CMK (cell line): ENCODE measurements around the gene VPS35L.

Experiments used
- DNase-seq: peaks from one replicate; pipeline ENCODE4 v3.0.0-alpha.2; 2010; ENCODE audit warnings: low read depth

The VPS35L gene

DNA sequence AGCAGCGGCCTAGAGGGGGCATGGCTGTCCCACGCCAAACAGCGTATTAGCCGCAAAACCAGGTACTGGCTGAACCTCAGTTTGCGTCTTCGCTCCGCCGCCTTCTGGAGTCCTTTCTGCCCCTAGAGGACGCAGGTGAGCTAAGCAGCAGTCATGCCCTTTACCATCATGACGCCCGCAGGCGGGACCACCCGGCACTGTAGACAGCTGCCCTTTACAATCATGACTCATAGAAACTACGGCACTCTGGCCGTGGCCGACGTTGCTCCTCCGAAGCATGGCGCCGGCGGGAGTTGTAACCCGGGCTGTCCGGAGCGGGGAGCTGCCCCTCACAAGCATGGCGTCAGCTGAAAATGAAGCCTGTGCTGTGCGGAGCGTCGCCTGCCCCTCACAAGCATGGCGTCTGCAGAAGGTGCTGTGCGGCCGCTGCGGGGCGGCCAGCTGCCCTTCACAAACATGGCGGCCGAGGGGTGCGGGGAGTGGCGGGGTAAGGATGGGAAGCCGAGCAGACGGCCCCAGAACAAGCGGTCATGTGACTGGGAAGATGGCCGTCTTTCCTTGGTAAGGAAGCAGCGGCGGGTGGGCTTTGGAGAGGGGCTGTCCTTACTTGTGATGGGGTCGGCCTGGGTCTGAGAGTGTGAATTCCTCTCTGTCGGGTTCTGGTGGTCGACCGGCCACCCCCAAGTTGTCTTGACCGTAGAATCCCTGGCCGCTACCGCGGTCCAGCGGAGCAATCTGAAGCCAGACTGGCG is at the start of gene VPS35L:
TSS of gene VPS35L (plus strand) at position 518 of the 752 bp plus-strand sequence. CDS start at position 545, 27 bp downstream.
- peak; percentile 98 for DNase-seq

DNA sequence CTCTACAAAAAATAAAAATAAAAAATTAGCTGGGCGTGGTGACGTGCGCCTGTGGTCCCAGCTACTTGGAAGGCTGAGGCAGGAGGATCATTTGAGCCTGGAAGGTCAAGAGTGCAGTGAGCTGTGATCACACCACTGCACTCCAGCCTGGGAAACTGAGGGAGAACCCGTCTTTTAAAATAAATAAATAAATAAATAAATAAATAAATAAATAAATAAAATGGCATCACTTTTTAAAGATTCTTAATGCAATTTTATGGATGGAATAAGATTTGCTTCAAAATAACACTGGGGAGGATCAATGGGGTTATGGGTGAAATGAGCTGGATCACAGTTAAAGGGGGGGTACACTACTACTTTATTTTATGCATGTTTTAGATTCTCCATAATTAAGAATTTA is 48.5 kb upstream of the VPS35L start:
- DNase-seq = no peak

- DNase-seq = no peak
Measured at GRCh38 chr16:19507867-19508266, 47.6 kb upstream of the VPS35L start.

GRCh38 chr16:19512297-19512696 is 43.2 kb upstream of the VPS35L start:
- DNase-seq = no peak

- DNase-seq = no peak
Measured at GRCh38 chr16:19513377-19514053, 42.0 kb upstream of the VPS35L start.

DNA sequence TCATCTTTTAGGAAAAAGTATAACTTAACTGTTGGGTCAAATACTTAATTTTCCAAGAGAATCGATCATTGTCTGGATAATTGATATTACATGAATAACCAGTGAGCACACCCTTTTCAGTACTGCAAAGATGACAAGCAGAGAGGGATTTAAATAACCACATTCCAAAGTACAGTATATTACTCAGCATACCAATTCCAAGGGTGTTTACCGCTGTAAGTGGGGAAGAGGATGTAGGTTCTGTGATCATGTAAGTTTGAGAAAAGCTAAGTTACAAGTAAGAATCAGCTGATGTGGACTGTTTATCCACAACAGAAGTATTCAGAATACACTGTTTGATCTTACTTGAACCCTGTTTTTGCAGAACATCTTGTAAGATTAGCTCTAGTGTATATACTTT is 39.7 kb upstream of the VPS35L start:
- DNase-seq = no peak

DNA sequence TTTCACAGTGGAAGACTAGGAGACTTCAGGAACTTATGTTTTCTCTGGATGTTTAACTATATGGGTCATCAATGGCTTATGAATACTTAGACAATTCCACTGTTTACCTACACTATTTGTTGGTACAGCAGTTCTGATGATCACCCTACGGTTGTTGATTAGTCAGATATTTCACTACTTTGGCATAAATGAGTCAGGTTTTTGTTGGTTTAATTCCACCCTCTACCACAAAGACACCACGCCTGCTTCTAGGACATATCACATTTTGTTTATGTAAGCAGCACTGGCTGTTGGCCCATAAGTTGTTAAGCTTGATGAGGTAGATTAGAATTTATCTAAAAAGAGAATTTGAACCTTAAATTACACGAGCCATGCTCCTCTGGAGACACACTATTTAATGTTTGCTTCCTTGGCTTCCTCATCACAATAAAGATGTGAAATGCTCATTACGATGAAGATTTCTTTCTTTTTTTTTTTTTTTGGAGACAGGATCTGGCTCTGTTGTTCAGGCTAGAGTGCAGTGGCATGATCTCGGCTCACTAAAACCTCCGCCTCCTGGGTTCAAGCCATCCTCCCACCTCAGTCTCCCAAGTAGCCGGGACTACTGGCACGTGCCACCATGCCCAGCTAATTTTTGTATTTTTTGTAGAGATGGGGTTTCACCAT is 37.9 kb upstream of the VPS35L start:
- DNase-seq = no peak

DNA sequence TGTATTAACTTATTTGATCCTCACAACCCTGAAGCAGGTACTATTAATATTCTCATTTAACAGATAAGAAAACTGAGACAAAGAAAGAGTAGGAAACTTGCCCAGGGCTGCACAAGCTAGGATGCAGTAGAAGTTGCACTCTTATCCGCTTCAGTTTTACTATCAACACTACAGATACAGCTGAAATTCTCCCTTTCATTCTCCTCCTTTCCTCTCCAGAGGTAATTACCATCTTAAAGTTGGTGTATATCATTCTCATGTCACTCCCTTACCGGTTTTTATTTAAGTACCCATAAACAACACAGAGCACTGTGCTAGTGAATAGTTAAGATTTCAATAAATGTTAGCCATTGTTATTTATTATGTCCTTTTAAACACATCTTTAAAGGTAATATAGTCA is 37.1 kb upstream of the VPS35L start:
- no peak for DNase-seq

DNA sequence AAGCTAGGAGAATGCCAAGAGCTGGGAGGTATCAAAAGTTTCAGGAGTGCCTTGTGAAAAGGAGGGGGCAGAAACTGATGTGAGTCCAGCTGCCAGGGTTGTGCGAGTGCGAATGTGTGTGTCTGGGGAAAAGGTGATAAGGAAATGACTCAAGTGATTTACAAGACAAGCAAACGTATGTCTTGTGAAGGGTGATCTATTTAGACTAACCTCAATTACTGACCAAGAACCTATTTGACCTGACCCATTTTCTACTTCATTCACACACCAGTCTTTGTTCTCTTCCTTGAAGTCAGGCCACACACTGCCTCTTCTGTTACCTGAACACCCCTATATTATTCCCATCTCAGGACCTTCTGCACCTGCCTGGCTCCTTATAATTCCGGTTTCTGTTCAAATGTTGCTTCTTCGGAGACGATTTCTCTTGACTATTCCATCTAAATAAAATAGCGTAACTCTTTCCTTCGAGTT is 34.6 kb upstream of the VPS35L start:
- no peak for DNase-seq

DNA sequence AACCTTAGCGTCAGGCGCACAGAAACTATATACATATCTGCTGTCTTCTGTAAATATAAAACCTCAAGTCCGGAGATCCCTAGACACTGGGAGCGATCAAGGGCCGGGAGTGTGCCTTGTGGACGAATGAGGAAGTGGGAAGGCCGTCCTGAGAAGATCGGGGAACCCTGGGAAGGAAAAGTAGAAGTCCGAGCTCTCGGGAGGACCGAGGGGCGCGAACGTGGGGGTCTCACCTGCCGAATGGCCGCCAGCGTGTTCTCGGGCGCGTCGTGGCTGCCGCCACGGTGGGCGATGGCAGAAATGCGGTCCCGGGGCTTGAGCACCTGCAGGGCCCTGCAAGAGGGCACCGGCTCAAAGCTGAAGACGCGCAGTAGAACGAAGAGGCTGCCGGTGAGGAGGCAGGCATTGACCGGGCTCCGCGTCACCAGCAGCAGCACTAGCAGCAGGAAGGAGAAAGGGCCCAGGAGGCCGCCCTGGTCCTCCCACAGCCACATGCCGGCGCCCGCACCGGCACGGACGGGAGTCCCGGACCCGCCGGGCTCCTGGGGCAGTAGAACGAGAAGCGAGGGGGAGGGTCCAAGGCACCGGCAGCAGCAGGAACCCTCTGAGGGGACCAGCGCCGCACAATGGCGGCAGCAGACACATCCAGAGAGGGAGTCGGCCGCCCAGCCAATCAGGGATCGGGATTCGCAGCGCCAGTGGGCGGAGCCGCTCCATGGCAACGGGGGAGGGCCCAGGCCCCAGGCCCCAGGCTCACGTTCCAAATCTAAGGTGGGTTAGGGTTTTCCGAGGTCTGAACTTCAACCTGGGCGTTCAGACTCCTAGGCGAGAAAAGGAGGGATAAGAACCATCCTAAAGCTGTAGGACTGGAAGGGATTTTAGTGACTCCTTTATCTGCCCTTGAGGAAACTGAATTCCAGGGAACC is 33.8 kb upstream of the VPS35L start, which contains the start of gene GDE1:
TSS of gene GDE1 (minus strand) at position 628 of the 926 bp plus-strand sequence. CDS start at position 494, 134 bp downstream.
- DNase-seq = peak; percentile 75

- DNase-seq = no peak
Measured at GRCh38 chr16:19522397-19522732, 33.1 kb upstream of the VPS35L start.

- DNase-seq = no peak
Measured at GRCh38 chr16:19522760-19523159, 32.7 kb upstream of the VPS35L start.

- DNase-seq = no peak
Measured at GRCh38 chr16:19523184-19523558, 32.3 kb upstream of the VPS35L start.

DNA sequence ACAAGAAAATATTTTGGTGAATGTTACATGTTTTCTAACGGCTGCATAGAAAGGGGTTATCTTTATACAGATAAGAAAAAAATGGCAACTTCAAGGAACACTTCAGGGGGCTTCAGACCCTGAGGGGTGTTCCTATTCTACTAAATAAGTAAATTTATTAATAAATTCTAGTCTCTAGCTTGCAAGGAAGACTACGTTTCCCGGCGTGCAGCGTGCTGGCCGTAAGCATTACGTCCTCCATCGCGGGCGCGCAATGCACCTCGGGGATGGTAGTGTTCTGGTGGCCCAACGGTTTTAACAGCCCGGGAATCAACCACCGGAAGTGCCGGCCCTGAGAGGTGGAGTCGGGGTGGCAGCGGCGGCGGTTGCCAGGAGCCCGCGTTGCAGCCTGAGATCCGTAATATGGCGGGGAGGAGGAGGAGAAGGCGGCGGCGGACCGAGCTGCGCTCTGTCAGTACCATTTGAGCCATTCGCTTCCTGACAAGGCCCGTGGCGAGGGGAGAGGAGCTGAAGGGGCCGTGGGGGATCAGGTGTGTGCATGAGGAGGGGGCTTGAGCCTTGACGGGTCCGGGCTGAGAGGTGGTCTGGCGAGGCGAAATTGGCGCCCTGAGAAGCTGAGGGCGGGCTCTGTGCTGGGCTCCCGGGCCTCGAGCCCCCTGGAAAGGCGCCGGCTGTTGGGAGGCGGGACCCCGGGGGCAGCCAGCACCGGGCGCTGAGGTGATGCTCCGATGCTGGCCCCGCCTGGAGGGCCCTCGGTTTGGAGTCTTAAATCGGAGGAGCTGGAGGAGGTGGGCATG is 31.7 kb upstream of the VPS35L start, which contains the start of gene CCP110:
TSS of gene CCP110 (plus strand) at position 384 of the 797 bp plus-strand sequence. CDS start 3,940 bp downstream, outside the sequence.
- peak; percentile 73 for DNase-seq

GRCh38 chr16:19524356-19524615 is 31.2 kb upstream of the VPS35L start:
- DNase-seq = no peak

DNA sequence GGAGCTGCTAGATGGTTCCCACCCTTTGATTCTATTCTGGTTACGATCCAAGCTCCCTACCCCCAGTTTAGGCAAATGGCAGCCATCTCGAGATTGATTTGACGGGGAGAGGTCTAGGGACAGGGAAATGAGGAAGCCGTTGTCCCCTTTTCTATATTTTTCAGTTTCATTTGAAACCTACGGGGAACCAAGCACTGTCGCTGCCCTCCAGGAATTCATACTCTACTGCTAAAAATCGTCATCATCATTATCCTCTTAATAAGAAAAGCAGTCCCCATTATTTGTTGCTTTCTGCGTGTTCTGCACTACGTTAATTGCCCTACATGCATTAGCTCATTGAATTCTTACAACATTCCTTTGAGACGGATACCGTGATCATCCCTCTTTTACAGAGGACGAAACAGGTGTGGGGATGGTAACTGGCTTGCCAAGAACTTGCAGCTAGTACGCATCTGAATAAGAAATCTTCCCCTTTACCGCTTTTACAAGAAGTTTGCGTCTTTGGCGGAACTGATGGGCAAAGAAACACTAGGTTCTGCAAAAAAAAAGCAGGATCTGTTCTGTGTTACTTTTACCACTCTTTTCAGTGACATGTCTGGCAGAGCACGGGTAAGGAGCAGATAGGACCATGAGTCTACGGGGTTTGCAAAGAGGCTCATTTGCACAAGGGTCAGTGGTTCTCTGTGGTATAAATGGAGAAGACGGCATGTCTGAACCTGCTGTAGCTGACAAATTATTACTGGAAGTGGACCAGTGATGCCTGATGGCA is 30.7 kb upstream of the VPS35L start:
- DNase-seq = no peak

GRCh38 chr16:19525385-19525723 is 30.1 kb upstream of the VPS35L start:
- no peak for DNase-seq

GRCh38 chr16:19527161-19527560 is 28.3 kb upstream of the VPS35L start:
- no peak for DNase-seq

DNA sequence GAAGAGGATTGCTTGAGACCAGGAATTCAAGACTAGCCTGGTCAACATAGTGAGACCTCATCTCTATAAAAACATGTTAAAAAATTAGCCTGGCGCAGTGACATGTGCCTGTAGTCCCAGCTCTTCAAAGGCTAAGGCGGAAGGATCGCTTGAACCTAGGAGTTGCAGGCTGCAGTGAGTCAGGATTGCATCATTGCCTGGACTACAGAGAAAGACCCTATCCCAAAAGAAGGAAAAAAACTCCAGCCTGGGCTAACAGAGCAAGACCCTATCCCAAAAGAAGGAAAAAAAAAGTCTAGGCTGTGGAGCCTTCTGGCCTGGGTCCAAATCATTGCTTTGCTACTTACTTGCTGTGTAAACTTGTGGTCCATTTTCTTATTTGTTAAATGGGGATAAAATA is 26.8 kb upstream of the VPS35L start:
- no peak for DNase-seq

DNA sequence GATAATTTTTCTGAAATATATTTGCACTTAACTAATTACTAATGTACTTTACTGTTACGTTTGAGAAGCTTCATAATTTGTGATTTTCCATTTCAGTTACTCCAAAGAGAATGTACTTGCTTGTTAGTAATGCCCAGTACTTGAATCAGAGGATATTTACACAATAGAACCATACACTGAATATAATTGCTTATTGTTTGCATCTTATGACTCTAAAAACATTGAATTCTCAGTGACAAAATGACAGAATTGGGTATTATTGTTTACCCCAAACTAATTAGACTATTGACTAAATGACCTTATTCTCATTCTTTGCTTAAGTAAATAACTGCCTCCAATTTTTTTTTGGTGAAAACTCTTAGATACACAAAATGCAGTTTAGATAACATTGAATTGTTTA is 22.9 kb upstream of the VPS35L start:
- DNase-seq = no peak
